ENCODE data around the gene TMEM8B.

DNA sequence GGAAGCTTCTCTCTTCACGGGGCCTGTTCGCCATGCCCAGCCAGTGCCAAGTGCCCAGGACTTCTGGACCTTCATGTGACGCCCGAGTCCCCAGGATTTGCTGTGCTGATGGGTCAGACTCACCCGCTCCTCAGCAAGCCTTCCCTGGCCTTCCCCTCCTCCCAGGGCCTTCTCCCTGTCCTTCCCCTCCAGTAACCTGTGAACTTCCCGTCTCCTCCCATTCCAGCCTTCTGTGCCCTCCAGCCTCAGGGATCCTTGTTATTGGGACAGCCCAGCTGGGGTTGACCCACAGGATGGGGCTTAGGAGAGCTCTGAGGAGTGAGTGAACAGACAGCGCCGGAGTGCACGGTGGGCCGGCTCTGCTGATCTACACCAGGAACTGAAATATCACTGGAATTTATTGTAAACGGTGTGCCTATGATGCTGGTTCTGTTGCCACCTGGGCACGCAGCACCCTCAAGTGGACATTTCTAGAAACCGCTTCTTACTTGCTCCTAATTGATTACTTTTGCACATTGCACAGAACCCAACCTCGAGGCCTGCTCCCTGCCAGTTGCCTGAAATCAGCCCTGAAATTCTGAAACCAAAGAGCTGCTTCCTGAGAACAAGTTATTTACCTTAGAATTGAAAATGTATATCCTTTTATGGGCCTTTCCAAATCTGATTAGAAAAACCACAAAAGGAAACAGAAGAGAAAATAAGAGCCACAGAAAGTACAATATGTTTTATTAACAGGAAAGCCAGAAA is 81.8 kb downstream of the TMEM8B start:
- TF ChIP-seq EP300 (conservative IDR thresholded peaks at IDR 0.05; ENCODE audit: poor library complexity, severe bottlenecking) (no peak), POLR2AphosphoS5 (IDR thresholded peaks at IDR 0.05) (no peak), RAD21 (conservative IDR thresholded peaks at IDR 0.05) (no peak), EZH2 (IDR thresholded peaks at IDR 0.05; ENCODE audit: borderline replicate concordance, insufficient read depth, low read length, poor library complexity, severe bottlenecking) (no peak)
- TF ChIP-seq, protein P1, sequence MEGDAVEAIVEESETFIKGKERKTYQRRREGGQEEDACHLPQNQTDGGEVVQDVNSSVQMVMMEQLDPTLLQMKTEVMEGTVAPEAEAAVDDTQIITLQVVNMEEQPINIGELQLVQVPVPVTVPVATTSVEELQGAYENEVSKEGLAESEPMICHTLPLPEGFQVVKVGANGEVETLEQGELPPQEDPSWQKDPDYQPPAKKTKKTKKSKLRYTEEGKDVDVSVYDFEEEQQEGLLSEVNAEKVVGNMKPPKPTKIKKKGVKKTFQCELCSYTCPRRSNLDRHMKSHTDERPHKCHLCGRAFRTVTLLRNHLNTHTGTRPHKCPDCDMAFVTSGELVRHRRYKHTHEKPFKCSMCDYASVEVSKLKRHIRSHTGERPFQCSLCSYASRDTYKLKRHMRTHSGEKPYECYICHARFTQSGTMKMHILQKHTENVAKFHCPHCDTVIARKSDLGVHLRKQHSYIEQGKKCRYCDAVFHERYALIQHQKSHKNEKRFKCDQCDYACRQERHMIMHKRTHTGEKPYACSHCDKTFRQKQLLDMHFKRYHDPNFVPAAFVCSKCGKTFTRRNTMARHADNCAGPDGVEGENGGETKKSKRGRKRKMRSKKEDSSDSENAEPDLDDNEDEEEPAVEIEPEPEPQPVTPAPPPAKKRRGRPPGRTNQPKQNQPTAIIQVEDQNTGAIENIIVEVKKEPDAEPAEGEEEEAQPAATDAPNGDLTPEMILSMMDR (IDR thresholded peaks at IDR 0.05; ENCODE audit: poor library complexity, severe bottlenecking) = no peak
- TF ChIP-seq, protein P2, sequence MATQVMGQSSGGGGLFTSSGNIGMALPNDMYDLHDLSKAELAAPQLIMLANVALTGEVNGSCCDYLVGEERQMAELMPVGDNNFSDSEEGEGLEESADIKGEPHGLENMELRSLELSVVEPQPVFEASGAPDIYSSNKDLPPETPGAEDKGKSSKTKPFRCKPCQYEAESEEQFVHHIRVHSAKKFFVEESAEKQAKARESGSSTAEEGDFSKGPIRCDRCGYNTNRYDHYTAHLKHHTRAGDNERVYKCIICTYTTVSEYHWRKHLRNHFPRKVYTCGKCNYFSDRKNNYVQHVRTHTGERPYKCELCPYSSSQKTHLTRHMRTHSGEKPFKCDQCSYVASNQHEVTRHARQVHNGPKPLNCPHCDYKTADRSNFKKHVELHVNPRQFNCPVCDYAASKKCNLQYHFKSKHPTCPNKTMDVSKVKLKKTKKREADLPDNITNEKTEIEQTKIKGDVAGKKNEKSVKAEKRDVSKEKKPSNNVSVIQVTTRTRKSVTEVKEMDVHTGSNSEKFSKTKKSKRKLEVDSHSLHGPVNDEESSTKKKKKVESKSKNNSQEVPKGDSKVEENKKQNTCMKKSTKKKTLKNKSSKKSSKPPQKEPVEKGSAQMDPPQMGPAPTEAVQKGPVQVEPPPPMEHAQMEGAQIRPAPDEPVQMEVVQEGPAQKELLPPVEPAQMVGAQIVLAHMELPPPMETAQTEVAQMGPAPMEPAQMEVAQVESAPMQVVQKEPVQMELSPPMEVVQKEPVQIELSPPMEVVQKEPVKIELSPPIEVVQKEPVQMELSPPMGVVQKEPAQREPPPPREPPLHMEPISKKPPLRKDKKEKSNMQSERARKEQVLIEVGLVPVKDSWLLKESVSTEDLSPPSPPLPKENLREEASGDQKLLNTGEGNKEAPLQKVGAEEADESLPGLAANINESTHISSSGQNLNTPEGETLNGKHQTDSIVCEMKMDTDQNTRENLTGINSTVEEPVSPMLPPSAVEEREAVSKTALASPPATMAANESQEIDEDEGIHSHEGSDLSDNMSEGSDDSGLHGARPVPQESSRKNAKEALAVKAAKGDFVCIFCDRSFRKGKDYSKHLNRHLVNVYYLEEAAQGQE (IDR thresholded peaks at IDR 0.05; ENCODE audit: borderline replicate concordance) = no peak
